Omental fat pad (tissue), 4 donors: ENCODE data around the gene SCGB1C2. TPM values are rescaled to one million over a fixed set of nuclear protein-coding genes. Genes with fewer than 3 reads are reported as not detected.

Experiments
- ATAC-seq: fragments of 150-250 bp; one replicate; pipeline ENCODE4 v1.9.1; 2016; ENCODE audit warnings: mild to moderate bottlenecking, moderate library complexity; ENCODE audit not compliant: low FRiP score
- DNase-seq: peaks from one replicate; pipeline ENCODE4 v3.0.0-alpha.2; 2019; ENCODE audit warnings: low spot score
- CTCF ChIP-seq, 3 donors: fragments of 450-650 bp; IDR thresholded peaks; one replicate each; pipeline ENCODE4 v1.5.1; 2016 to 2017; ENCODE audit warnings: antibody characterized with exemption in 3 of 3, mild to moderate bottlenecking in 3 of 3, moderate library complexity in 2 of 3
- total RNA-seq, 4 donors: library from RNA; depleted of rRNA; stranded (reverse); fragments of >200 nt; gene quantifications; one replicate each; pipeline ENCODE4 v1.1.0, GENCODE V29; 2016

Gene SCGB1C2
- total RNA-seq, 4 donors from 2014 or later = not detected

DNA sequence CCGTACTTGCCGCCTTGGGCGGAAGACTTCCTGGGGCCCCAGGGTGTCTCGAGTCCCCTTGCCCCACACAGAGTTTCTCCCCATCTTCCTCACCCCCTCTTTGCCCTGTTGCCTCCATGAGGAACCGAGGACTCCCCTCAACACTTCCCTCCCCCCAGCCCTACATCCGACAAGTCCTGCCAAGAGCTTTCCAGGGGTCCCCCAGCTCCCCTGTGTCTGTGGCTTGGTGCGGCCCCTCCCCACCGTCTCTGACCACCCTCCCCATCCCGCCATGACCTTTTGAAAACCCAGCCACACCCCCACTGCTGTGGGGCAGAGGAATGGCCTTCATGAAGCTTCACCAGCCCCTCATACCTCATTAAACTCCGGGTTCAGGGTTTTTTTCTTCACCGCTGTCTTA, 11.4 kb downstream of the SCGB1C2 start:
- DNase-seq (no peak), ATAC-seq (no peak)

DNA sequence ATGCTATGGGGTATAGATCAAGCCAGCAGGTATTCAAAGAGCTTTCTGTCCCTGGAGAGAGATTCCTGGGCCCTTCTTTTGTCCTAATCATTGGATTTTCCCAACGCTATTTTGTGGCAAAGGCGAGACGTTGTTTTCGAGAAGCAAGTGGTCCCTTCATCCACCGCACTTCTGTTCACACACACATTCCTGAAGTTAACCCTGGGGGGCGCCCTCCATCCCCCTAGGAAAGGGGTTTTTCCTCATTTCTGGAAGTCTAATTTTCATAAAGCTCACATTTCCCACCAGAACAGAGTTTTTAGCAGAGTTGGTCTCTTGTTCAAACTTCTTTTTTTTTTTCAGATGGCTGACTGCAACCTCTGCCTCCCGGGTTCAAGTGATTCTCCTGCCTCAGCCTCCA, 11.9 kb downstream of the SCGB1C2 start:
- TF ChIP-seq CTCF (IDR thresholded peaks at IDR 0.05) = no peak
- no peak for ATAC-seq
- no peak for DNase-seq

More for the DNA sequence above, 11.4 kb downstream of the SCGB1C2 start:
- TF ChIP-seq CTCF (IDR thresholded peaks at IDR 0.05) = no peak

DNA sequence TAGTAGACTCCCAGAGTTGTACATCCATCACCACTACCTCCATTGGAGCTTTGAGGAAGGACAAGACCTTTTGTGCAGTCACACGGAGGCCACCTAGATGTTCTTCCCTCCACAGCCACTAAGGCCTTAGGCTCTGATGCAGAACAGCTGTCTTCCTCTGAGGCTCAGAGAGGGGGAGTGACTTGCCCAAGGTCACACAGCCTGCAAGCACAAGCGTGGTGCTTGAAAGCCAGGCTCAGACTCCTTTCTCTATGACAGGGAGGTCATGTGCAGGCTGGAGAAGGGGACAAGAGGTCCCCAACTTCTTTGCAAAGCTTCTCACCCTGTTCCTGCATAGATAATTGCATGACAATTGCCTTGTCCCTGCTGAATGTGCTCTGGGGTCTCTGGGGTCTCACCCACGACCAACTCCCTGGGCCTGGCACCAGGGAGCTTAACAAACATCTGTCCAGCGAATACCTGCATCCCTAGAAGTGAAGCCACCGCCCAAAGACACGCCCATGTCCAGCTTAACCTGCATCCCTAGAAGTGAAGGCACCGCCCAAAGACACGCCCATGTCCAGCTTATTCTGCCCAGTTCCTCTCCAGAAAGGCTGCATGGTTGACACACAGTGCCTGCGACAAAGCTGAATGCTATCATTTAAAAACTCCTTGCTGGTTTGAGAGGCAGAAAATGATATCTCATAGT, 12.7 kb downstream of the SCGB1C2 start:
- DNase-seq (no peak), ATAC-seq (no peak)
- TF ChIP-seq CTCF (IDR thresholded peaks at IDR 0.05) = no peak

- no peak for TF ChIP-seq CTCF (IDR thresholded peaks at IDR 0.05)
- ATAC-seq (no peak), DNase-seq (no peak)
Observed at GRCh38 chr17:151004-151403, 13.6 kb downstream of the SCGB1C2 start.

- TF ChIP-seq CTCF (IDR thresholded peaks at IDR 0.05) = no peak
- ATAC-seq (no peak), DNase-seq (peak; percentile 17)
Observed at GRCh38 chr17:151886-152859, 14.8 kb downstream of the SCGB1C2 start.

DNA sequence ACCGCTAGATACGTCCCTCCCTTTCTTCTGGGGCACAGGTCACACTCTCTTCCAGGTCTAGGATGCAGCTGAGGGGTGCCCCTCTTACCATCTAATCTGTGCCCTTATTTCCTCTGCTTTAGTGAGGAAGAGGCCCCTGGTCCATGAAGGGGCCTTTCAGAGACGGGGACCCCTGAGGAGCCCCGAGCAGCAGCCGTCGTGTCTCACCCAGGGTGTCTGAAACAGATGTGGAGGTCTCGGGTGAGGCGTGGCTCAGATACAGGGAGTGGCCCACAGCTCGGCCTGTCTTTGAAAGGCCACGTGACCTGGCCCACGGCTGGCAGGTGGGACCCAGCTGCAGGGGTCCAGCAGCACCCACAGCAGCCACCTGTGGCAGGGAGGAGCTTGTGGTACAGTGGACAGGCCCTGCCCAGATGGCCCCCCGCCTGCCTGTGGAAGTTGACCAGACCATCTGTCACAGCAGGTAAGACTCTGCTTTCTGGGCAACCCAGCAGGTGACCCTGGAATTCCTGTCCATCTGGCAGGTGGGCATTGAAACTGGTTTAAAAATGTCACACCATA, 15.6 kb downstream of the SCGB1C2 start:
- peak; percentile 16 for DNase-seq
- ATAC-seq = no peak
- no peak for TF ChIP-seq CTCF (IDR thresholded peaks at IDR 0.05)
